Measurements from ENCODE around the gene IL17REL. TPM values are rescaled to one million over a fixed set of nuclear protein-coding genes. Genes with fewer than 3 reads are reported as not detected.
A peak's percentile ranks its signal among the peaks of the same experiment; 100 is the strongest.

Gene IL17REL
- total and polyA plus RNA-seq, 10 of the 15 experiments (the other 5 are each of a cell fraction or from before 2014, with no cell fraction given) = 0.03 TPM; not detected in 9

DNA sequence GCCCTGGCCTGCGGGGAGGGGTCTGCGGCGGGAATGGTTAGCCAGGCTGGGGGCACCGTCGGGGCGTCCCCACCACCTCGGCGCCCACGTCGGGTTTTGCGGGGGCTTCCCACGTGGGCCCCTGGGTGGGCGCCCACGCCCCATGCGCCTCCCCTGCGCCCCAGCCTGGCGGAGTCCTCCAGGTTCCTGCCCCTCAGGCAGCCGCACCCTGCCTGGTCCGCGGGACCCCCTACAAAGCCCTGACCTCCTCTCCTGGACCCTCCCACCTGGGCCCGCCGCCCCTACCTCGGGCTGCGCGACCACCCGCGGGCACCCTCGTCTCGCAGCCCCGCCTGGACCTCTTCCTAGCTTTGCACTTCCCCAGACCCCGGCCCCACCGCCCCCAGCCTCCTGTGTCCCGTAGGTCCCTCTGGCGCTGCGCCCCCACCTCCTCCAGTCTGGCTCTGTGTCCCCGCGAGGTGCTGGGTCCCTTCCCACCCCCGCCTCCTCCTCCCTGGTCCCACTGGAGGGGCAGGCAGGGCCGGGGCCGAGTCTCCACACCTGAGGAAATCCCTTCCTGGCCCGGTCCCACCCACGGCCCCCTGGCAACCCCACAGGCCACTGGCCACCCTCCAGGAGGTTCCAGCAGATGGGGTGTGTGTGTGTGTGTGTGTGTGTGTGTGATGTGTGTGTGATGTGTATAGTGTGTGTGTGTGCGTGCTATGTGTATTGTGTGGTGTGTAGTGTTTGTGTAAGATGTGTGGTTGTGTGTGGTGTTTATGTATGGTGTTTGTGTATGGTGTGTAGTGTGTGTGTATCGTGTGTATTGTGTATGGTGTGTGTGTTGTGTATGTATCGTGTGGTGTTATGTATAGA is 40.2 kb downstream of the IL17REL start:
- ChIA-PET CTCF (interaction anchor here (0.6 kb wide), 1 partner anchor 246 kb away, joined by 3 read pairs; no protein-coding TSS in a partner anchor), RAD21 (ENCODE audit: unreplicated experiment) (interaction anchor here (0.7 to 1.1 kb wide), 4 partner anchors 10 to 217 kb away, joined by 3 to 6 read pairs (median 4); no protein-coding TSS in a partner anchor), SMC1A (ENCODE audit: uncharacterized antibody, unreplicated experiment) (no interaction called here), POLR2A (interaction anchor here (0.6 to 1.5 kb wide), 5 partner anchors 36 to 44 kb away, joined by 3 to 14 read pairs (median 3); no protein-coding TSS in a partner anchor)
- H3K36me3 ChIP-seq (ENCODE audit: control insufficient read depth in 2 of 2, insufficient read depth in 2 of 2, low read length in 1 of 2) = no peaks in the 10 kb centered on the region
- no peaks in the 10 kb centered on the region for H4K20me1 ChIP-seq (ENCODE audit: control insufficient read depth, insufficient read depth)
- H3K4me3 ChIP-seq = peak overlapping the region; percentile 76
- peak overlapping the region; percentile 96 for H3K4me2 ChIP-seq (ENCODE audit: control insufficient read depth, insufficient read depth)
- H3K9ac ChIP-seq (ENCODE audit: control insufficient read depth, insufficient read depth, low read length) = peak overlapping the region; percentile 86
- no peak overlapping the region for H2AFZ ChIP-seq (ENCODE audit: control insufficient read depth, low read depth, low read length)
- H3K27me3 ChIP-seq (replicated peaks in 1 of 2; ENCODE audit: control insufficient read depth in 2 of 2, insufficient read depth in 2 of 2, low read length in 1 of 2) = no peaks in the 10 kb centered on the region
- H3K79me2 ChIP-seq (ENCODE audit: control insufficient read depth, insufficient read depth, low read length) = peaks cover 10% of the 10 kb centered on the region
- ATAC-seq = no peak
- peaks cover 26% of the 10 kb centered on the region for H3K4me1 ChIP-seq (ENCODE audit: control insufficient read depth, insufficient read depth, low read length)
- H3K27ac ChIP-seq (ENCODE audit: control insufficient read depth, insufficient read depth) = no peak overlapping the region
- intact Hi-C loops (cut with micrococcal nuclease; ENCODE audit: unreplicated experiment) (no loop called here), in situ Hi-C loops (cut with MboI) (no loop called here)
- BruUV-seq (replicated peaks) = no TSS peak
- H3K9me3 ChIP-seq (replicated peaks; ENCODE audit: control insufficient read depth, insufficient read depth, low read length) = no peaks in the 10 kb centered on the region
- WGBS (ENCODE audit: insufficient coverage, insufficient replicate concordance, low lambda C conversion rate, missing lambda C conversion rate) = 10% methylated on average over 32 of the region's 45 CpGs
- FAIRE-seq = no peak
- DNase-seq (ENCODE audit: low read depth, low spot score) = no peak
- TF ChIP-seq TCF7 (IDR thresholded peaks at IDR 0.05; ENCODE audit: borderline replicate concordance) = no peak
- peak; percentile 5 for TF ChIP-seq RELA (IDR thresholded peaks at IDR 0.05; ENCODE audit: borderline replicate concordance, partially characterized antibody)
- TF ChIP-seq SMC3 (IDR thresholded peaks at IDR 0.05; ENCODE audit: borderline replicate concordance, low read length) = no peak
- peak; percentile 27; the same call in 1 of the 2 replicates for TF ChIP-seq IKZF1 (conservative IDR thresholded peaks at IDR 0.05)
- 0 out of 2 replicates have a peak, but pooled peaks have one; percentile 46 for TF ChIP-seq DPF2 (IDR thresholded peaks at IDR 0.05)
- TF ChIP-seq, protein P1, sequence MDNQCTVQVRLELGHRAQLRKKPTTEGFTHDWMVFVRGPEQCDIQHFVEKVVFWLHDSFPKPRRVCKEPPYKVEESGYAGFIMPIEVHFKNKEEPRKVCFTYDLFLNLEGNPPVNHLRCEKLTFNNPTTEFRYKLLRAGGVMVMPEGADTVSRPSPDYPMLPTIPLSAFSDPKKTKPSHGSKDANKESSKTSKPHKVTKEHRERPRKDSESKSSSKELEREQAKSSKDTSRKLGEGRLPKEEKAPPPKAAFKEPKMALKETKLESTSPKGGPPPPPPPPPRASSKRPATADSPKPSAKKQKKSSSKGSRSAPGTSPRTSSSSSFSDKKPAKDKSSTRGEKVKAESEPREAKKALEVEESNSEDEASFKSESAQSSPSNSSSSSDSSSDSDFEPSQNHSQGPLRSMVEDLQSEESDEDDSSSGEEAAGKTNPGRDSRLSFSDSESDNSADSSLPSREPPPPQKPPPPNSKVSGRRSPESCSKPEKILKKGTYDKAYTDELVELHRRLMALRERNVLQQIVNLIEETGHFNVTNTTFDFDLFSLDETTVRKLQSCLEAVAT (IDR thresholded peaks at IDR 0.05) = peak; percentile 89
- TF ChIP-seq HDGF (IDR thresholded peaks at IDR 0.05) = peak; percentile 98
- TF ChIP-seq BACH1 (IDR thresholded peaks at IDR 0.05; ENCODE audit: borderline replicate concordance) = no peak; the same call in 1 of the 2 replicates
- TF ChIP-seq EGR1 (IDR thresholded peaks at IDR 0.05; ENCODE audit: borderline replicate concordance in 1 of 2, low read depth in 2 of 2, low read length in 2 of 2) = peak in 1 of 2 experiments; percentile 52; a peak in 1 of 3 replicates
- TF ChIP-seq EZH2 (IDR thresholded peaks at IDR 0.05; ENCODE audit: borderline replicate concordance, control insufficient read depth, low read depth, low read length) = no peak
- peak in 1 of 2 experiments; percentile 23; a peak in 1 of 4 replicates for TF ChIP-seq IKZF2 (IDR thresholded peaks at IDR 0.05)
- TF ChIP-seq BMI1 (IDR thresholded peaks at IDR 0.05; ENCODE audit: borderline replicate concordance) = peak; percentile 11; the same call in 1 of the 2 replicates
- TF ChIP-seq GATAD2B (conservative IDR thresholded peaks at IDR 0.05; ENCODE audit: low read depth) = peak; percentile 32; the same call in 1 of the 2 replicates
- no peak for TF ChIP-seq ASH2L (IDR thresholded peaks at IDR 0.05; ENCODE audit: borderline replicate concordance, low read depth)
- no peak for TF ChIP-seq RFX5 (IDR thresholded peaks at IDR 0.05; ENCODE audit: low read depth, low read length)
- no peak for TF ChIP-seq KLF5 (IDR thresholded peaks at IDR 0.05; ENCODE audit: partially characterized antibody)
- TF ChIP-seq, protein P2, sequence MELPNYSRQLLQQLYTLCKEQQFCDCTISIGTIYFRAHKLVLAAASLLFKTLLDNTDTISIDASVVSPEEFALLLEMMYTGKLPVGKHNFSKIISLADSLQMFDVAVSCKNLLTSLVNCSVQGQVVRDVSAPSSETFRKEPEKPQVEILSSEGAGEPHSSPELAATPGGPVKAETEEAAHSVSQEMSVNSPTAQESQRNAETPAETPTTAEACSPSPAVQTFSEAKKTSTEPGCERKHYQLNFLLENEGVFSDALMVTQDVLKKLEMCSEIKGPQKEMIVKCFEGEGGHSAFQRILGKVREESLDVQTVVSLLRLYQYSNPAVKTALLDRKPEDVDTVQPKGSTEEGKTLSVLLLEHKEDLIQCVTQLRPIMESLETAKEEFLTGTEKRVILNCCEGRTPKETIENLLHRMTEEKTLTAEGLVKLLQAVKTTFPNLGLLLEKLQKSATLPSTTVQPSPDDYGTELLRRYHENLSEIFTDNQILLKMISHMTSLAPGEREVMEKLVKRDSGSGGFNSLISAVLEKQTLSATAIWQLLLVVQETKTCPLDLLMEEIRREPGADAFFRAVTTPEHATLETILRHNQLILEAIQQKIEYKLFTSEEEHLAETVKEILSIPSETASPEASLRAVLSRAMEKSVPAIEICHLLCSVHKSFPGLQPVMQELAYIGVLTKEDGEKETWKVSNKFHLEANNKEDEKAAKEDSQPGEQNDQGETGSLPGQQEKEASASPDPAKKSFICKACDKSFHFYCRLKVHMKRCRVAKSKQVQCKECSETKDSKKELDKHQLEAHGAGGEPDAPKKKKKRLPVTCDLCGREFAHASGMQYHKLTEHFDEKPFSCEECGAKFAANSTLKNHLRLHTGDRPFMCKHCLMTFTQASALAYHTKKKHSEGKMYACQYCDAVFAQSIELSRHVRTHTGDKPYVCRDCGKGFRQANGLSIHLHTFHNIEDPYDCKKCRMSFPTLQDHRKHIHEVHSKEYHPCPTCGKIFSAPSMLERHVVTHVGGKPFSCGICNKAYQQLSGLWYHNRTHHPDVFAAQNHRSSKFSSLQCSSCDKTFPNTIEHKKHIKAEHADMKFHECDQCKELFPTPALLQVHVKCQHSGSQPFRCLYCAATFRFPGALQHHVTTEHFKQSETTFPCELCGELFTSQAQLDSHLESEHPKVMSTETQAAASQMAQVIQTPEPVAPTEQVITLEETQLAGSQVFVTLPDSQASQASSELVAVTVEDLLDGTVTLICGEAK (IDR thresholded peaks at IDR 0.05; ENCODE audit: borderline replicate concordance) = no peak
- no peak for TF ChIP-seq EED (IDR thresholded peaks at IDR 0.05; ENCODE audit: low read depth)
